ENCODE results near the gene TNFRSF12A.

- no peak for TF ChIP-seq CTCF (IDR thresholded peaks at IDR 0.05)
- TF ChIP-seq POLR2A (IDR thresholded peaks at IDR 0.05), result no peak
Measured at GRCh38 chr16:3057181-3058138, 37.3 kb downstream of the TNFRSF12A start.

Measured in vagina (tissue), 2 donors.